GM21825 (cell line): ENCODE data around the gene CASR.
A peak's percentile ranks its signal among the peaks of the same experiment; 100 is the strongest.

Experiments used
- ATAC-seq: cut with Tn5 transposase; IDR thresholded peaks from one replicate; pipeline ENCODE4 v1.9.1; 2021; ENCODE audit warnings: mild to moderate bottlenecking, moderate library complexity; ENCODE audit not compliant: unreplicated experiment

The CASR gene

GRCh38 chr3:122257644-122258364, 74.3 kb downstream of the CASR start:
- no peak for ATAC-seq

DNA sequence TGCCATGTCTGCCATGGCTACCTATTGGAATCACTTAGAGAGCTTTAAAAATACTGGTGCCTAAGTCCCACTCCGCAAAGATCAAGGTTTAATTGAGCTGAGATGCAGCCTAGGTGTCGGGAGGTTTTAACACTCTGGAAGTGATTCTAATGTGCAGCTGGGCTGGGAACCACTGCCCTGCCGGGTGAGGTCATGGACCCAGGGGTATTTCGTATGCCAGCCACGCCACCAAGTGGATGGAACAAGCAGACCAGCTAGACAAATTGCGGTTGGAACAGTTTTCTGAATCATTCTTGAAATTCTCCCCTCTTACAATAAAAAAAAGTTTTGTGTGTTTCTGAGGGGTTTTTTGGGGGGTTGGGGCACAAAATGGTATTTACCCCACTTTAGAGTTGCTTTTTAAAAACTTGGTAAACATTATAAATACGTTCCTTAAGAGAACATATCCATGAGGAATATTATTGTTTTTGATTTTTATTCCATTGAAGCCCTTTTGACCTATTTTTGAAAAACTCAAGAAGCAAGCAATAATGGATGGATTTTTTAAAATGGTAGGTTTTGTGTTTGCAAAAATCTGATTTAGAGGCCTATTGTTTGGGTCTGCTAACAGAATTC, 75.4 kb downstream of the CASR start:
- ATAC-seq = peak; percentile 79

- ATAC-seq = no peak
Measured at GRCh38 chr3:122260206-122260605, 76.7 kb downstream of the CASR start.

DNA sequence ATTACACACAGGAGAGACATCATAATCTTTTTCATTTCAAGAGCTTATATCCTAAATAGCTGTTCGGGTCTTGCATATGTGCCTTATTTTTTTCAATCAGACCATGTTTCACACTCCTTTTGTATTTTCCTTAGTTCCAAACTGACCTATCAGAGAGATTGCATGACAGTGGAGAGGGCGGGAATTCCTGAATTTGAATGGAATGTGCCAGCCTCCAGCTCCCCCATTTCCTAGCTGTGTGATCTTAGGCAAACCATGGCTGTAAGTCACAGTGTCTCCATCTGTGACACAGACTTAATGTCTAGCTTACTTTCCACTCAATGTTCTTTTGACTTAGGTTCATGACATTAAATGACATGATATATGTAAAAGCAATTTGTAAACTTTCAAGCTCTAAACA, 79.6 kb downstream of the CASR start:
- no peak for ATAC-seq

- ATAC-seq = no peak
Measured at GRCh38 chr3:122263974-122264588, 80.6 kb downstream of the CASR start.

DNA sequence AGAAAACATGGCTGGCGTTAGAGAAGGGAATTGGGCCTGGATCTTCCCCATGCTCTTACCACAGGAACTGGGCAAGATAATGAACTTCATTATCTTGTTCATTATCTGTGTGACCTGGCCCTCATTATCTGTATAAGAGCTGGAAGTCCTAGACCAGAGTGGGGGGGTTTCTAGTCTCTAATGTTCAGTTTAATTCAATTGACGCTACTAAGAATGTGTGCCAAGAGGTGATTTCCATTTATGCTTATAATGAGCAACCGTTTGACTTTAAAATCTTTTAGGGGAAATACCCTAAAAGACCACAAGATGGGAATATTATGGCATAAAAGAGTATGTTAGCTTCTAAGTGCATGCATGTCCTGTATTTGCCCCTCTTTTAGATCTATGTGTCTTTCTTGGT, 82.5 kb downstream of the CASR start:
- ATAC-seq = no peak

GRCh38 chr3:122268257-122269024, 85.0 kb downstream of the CASR start:
- ATAC-seq = no peak

- ATAC-seq = no peak
Measured at GRCh38 chr3:122269045-122269444, 85.6 kb downstream of the CASR start.

DNA sequence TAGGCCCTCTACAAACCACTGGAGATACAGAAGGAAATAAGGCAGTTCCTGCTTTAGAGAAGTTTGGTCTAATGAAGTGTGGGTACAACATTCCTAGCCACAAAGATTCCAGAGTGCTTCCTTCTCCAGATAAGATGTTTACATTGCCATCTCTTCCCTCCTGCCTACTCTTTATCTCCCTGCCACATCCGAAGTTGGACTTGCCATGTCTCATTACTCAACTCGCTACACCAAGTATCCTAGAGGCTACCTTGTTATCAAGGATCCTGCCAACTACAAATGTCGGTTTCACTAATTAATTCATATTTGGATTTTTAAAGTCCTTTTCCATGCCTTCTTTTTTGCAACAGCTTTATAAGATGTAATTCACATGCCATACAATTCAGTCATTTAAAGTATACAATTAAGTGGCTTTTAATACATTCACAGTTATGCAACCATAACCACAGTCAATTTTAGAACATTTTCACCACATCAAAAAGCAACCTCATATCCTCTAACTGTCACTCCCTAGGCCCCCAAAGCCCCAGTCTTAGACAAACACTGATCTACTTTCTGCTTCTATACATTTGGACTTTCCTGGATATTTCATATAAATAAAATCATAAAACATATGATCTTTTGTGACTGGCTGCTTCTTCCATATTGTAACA, 87.9 kb downstream of the CASR start:
- ATAC-seq = no peak

GRCh38 chr3:122272879-122273278, 89.4 kb downstream of the CASR start:
- ATAC-seq = no peak

DNA sequence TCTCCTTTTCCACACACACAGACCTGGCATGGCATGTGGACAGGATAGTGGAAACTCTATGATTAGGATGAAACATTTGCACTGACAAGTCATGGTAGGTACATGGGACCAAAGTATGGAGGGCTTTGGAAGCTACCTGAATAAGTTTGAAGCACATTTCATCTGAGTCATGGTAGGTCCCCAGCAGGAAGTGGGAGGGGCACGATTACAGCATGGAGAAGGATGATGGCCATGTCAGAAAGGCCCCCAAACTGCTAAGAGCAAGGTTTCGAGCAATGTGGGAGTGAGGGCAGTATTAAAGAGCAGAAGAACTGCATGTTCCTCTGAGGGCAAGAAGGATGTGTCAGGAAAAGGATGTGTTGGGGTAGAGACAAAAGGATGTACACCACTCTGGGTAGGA, 90.0 kb downstream of the CASR start:
- ATAC-seq = no peak

DNA sequence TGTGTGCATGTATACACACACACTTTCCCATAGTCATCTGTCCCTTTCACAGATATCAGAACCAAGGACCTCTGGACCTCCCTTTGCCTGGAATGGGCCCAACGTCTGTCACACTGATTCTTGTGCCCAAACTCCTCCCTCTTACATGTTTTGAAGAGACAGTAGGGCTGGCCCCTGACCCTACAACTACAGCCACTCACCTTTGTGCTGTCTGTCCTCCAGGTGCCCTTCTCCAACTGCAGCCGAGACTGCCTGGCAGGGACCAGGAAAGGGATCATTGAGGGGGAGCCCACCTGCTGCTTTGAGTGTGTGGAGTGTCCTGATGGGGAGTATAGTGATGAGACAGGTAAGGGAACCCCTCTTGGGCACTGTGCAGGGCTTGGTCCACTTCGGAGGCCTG, 98.4 kb downstream of the CASR start:
- ATAC-seq = no peak

GRCh38 chr3:122283796-122284445, 100.5 kb downstream of the CASR start:
- ATAC-seq = no peak

- ATAC-seq = no peak
Measured at GRCh38 chr3:122284486-122284885, 101.0 kb downstream of the CASR start.

DNA sequence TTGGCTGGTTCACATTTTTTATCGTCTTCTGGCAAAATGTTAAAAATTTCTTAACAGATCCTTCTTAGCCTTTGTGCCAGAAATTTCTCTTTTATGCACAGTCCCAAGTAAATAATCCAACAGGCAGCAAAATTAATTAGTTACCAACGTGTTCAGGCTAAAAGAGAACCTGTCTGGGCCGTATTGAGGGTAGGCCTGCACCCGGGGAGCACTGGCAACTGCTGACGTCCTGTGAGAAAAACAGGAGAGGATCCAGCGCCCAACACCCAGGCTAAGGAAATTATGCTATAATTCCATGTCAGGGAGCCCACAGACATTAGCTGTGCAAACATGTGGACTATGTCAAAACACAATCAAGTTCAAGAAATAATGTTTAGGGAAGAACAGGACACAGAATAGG, 110.9 kb downstream of the CASR start:
- ATAC-seq = no peak

GRCh38 chr3:122295266-122296062, 112.0 kb downstream of the CASR start:
- ATAC-seq = no peak

DNA sequence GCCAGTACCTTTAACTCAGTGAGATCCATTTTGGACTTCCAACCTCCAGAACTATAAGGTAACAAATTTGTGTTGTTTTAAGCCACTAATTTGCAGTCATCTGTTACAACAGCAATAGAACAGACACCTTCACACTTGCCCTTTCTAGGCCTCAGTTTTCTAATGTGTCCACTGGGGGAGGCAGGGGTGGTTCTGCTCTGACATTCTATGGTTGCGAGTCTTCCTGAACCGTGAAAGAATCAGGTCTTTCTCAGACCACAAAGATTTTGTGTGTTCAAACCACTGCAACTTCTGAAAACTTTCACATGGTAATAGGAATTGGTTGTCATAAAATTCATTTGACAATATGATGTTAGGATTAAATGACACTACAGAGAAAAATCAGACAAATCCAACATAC, 114.8 kb downstream of the CASR start:
- no peak for ATAC-seq

DNA sequence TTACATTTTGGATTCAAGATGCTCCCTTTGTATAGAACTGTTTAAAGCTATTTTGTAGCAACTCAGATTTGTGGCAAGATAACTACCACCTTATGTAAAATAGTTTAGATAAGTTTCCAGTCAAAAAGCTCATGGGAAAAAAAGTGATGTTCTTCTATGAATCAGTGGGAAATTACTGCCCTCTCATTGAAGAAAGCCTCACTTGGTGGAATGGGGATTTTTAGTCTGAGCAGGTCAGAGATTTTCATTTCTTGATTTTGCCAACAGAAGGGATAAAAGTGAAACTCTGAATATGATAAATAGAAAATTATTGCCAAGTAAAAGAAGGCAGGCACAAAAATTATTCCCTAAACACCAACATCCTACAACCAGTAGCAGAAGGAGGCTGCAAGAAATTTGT, 115.7 kb downstream of the CASR start:
- no peak for ATAC-seq

DNA sequence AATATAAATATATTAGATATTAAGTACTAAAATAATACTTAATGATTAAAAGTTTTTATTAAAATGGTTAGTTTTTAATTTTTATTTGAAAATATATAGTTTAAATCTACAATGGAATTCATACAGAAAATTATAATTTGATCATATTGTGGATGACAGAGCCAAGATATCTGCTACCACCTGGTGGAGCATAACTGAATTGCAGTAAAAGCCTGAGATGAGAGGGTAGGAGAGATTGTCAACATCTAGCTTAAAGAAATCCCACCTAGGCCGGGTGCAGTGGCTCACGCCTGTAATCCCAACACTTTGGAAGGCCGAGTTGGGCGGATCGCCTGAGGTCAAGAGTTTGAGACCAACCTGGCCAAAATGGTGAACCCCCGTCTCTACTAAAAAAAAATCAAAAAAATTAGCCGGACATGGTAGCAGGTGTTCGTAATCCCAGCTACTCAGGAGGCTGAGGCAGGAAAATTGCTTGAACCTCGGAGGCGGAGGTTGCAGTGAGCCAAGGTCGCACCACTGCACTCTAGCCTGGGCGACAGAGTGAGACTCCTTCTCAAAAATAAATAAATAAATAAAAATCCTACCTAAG, 116.5 kb downstream of the CASR start:
- ATAC-seq = no peak
